Lung (tissue), 12 donors: ENCODE measurements around the gene PSMC5. TPM values are rescaled to one million over a fixed set of nuclear protein-coding genes. Genes with fewer than 3 reads are reported as not detected.

Experiments
- ATAC-seq: fragments of 200-7000 bp; cut with Tn5 transposase; one replicate; pipeline ENCODE4 v1.9.1; 2020; ENCODE audit warnings: moderate number of reproducible peaks; ENCODE audit not compliant: insufficient read depth, low FRiP score
- DNase-seq, 3 donors: peaks; one replicate each; pipeline ENCODE4 v3.0.0-alpha.2; 2013 to 2017
- H3K27ac ChIP-seq, 2 donors: one replicate each; pipeline ENCODE4 v1.5.1; 2013; ENCODE audit warnings: mild to moderate bottlenecking in 2 of 2, moderate library complexity in 2 of 2, control low read depth in 1 of 2, inconsistent platforms in 1 of 2, low read depth in 1 of 2, low read length in 1 of 2
- H3K27me3 ChIP-seq, 3 donors: one replicate each; pipeline ENCODE4 v1.5.1; 2013; ENCODE audit warnings: low read length in 2 of 3; ENCODE audit not compliant: control insufficient read depth in 3 of 3, insufficient read depth in 3 of 3
- H3K36me3 ChIP-seq, 4 donors: one replicate each; pipeline ENCODE4 v1.5.1; 2013; ENCODE audit warnings: low read length in 4 of 4, mild to moderate bottlenecking in 1 of 4, moderate library complexity in 1 of 4; ENCODE audit not compliant: control insufficient read depth in 4 of 4, insufficient read depth in 4 of 4
- H3K4me1 ChIP-seq, 5 donors: one replicate each; pipeline ENCODE4 v1.5.1; 2013; ENCODE audit warnings: low read length in 5 of 5, mild to moderate bottlenecking in 2 of 5, moderate library complexity in 1 of 5; ENCODE audit not compliant: control insufficient read depth in 5 of 5, insufficient read depth in 5 of 5
- H3K4me3 ChIP-seq: one replicate; pipeline ENCODE4 v1.5.1; 2013; ENCODE audit warnings: mild to moderate bottlenecking, control low read depth, moderate library complexity
- H3K9ac ChIP-seq, 2 donors: one replicate each; pipeline ENCODE4 v1.5.1; 2013; ENCODE audit warnings: low read length in 2 of 2, control low read depth in 1 of 2; ENCODE audit not compliant: insufficient read depth in 1 of 2
- H3K9me3 ChIP-seq, 4 donors: one replicate each; pipeline ENCODE4 v1.5.1; 2013; ENCODE audit warnings: low read length in 3 of 4, mild to moderate bottlenecking in 1 of 4, moderate library complexity in 1 of 4; ENCODE audit not compliant: control insufficient read depth in 4 of 4, insufficient read depth in 3 of 4
- CTCF ChIP-seq: IDR thresholded peaks from 2 replicates; pipeline ENCODE4 v1.5.1; 2012; ENCODE audit warnings: mild to moderate bottlenecking; ENCODE audit errors: control extremely low read depth, extremely low read depth
- WGBS, 2 donors: extraction: QIAGEN DNeasy Blood & Tissue Kit; methylation state at CpG; one replicate each; pipeline ENCODE4 v1.1.7; 2013; 5-methylcytosine and 5-hydroxymethylcytosine counted together
- polyA plus RNA-seq, 2 donors: library from polyadenylated mRNA; stranded (reverse); fragments of 200-250 nt; gene quantifications; one replicate each; pipeline ENCODE4 v1.2.1, GENCODE V29; 2013
- total RNA-seq, 2 donors: library from RNA; depleted of rRNA in 1 of 2; stranded (reverse); fragments of >200 nt in 1 of 2; gene quantifications; one replicate each; pipeline ENCODE4 v1.2.1, GENCODE V29; 2014 to 2021
- donor health status: control.
- donor health status: control.
- donor health status: Bipolar disorder and iron deficiency.
- donor health status: healthy.
- donor health status: DM: yes; HTN: yes; CAD: no.

PSMC5 gene
- total and polyA plus RNA-seq, 4 donors = 46.1 to 177 (median 139) TPM

GRCh38 chr17:63845509-63845908, 18.3 kb downstream of the PSMC5 start:
- no peak for ATAC-seq
- no peak for TF ChIP-seq CTCF

GRCh38 chr17:63847525-63848249, 20.5 kb downstream of the PSMC5 start:
- Histone ChIP-seq H3K27me3 (no peaks in the 10 kb centered on the region), H3K9ac (no peak overlapping the region), H3K27ac (no peak overlapping the region), H3K4me3 (no peak overlapping the region), H3K36me3 (no peaks in the 10 kb centered on the region), H3K9me3 (no peaks in the 10 kb centered on the region), H3K4me1 (peaks cover 0 to 14% (median 3%) of the 10 kb centered on the region in 5 donors)
- no peak for DNase-seq
- ATAC-seq = no peak
- TF ChIP-seq CTCF = no peak
- WGBS, 2 donors = 74 to 94% methylated on average over 3 of the region's 3 CpGs

More at GRCh38 chr17:63845509-63845908, 18.3 kb downstream of the PSMC5 start:
- Histone ChIP-seq H3K36me3 (peaks cover 0 to 4% (median 0%) of the 10 kb centered on the region in 4 donors), H3K4me3 (no peak overlapping the region), H3K9ac (no peak overlapping the region), H3K27ac (no peak overlapping the region), H3K27me3 (no peaks in the 10 kb centered on the region), H3K4me1 (peaks cover 8 to 23% (median 12%) of the 10 kb centered on the region in 5 donors), H3K9me3 (no peaks in the 10 kb centered on the region)
- 28 to 64% methylated on average over 1 of the region's 1 CpG for WGBS, 2 donors
- DNase-seq = no peak

GRCh38 chr17:63848834-63849689, 21.8 kb downstream of the PSMC5 start:
- peak overlapping the region; percentile 28 for H3K4me3 ChIP-seq
- ATAC-seq (peak; percentile 95), DNase-seq (peak; percentile 85 to 91 (median 89))
- peak; percentile 48 for TF ChIP-seq CTCF
- H3K27me3 ChIP-seq = no peaks in the 10 kb centered on the region
- H3K36me3 ChIP-seq = no peaks in the 10 kb centered on the region
- H3K9me3 ChIP-seq = no peaks in the 10 kb centered on the region
- WGBS, 2 donors = 14 to 19% methylated on average over 82 of the region's 82 CpGs
- H3K27ac ChIP-seq = peak overlapping the region in 1 of 2 donors; percentile 76
- peaks cover 0 to 9% (median 3%) of the 10 kb centered on the region in 5 donors for H3K4me1 ChIP-seq
- peak overlapping the region in 1 of 2 donors; percentile 85 for H3K9ac ChIP-seq
